ENCODE results near the gene UBAP2.
"Not testable (repeated sequence)": the region's sequence is repeated elsewhere in the genome, so short reads cannot be mapped to it uniquely, and the experiment has no call there.

UBAP2 gene

GRCh38 chr9:34046784-34047379, 1.8 kb downstream of the UBAP2 start:
- no peak for DNase-seq (ENCODE audit: low spot score)

GRCh38 chr9:34045903-34046302, 2.8 kb downstream of the UBAP2 start:
- DNase-seq (ENCODE audit: low spot score): no peak

GRCh38 chr9:34042074-34042473, 6.6 kb downstream of the UBAP2 start:
- DNase-seq (ENCODE audit: low spot score): not testable (repeated sequence)

GRCh38 chr9:34038851-34039250, 9.8 kb downstream of the UBAP2 start:
- DNase-seq (ENCODE audit: low spot score): not testable (repeated sequence)

GRCh38 chr9:34037626-34038025, 11.1 kb downstream of the UBAP2 start:
- DNase-seq (ENCODE audit: low spot score): no peak

- DNase-seq (ENCODE audit: low spot score): no peak
Measured at GRCh38 chr9:34036625-34037024, 12.1 kb downstream of the UBAP2 start.

GRCh38 chr9:34035656-34036055, 13.0 kb downstream of the UBAP2 start:
- no peak for DNase-seq (ENCODE audit: low spot score)

GRCh38 chr9:34034698-34035065, 14.0 kb downstream of the UBAP2 start:
- no peak for DNase-seq (ENCODE audit: low spot score)

GRCh38 chr9:34032631-34033030, 16.1 kb downstream of the UBAP2 start:
- DNase-seq (ENCODE audit: low spot score): no peak

GRCh38 chr9:34027845-34028574, 20.7 kb downstream of the UBAP2 start:
- DNase-seq (ENCODE audit: low spot score): no peak

GRCh38 chr9:34025811-34026210, 22.9 kb downstream of the UBAP2 start:
- no peak for DNase-seq (ENCODE audit: low spot score)

- DNase-seq (ENCODE audit: low spot score): no peak
Measured at GRCh38 chr9:34025062-34025461, 23.6 kb downstream of the UBAP2 start.

GRCh38 chr9:34024476-34024875, 24.2 kb downstream of the UBAP2 start:
- DNase-seq (ENCODE audit: low spot score): not testable (repeated sequence)

GRCh38 chr9:34016149-34016548, 32.5 kb downstream of the UBAP2 start:
- no peak for DNase-seq (ENCODE audit: low spot score)

- no peak for DNase-seq (ENCODE audit: low spot score)
Measured at GRCh38 chr9:34010979-34011378, 37.7 kb downstream of the UBAP2 start.

- DNase-seq (ENCODE audit: low spot score): no peak
Measured at GRCh38 chr9:34001951-34002350, 46.7 kb downstream of the UBAP2 start.

- DNase-seq (ENCODE audit: low spot score): no peak
Measured at GRCh38 chr9:34001298-34001697, 47.4 kb downstream of the UBAP2 start.

GRCh38 chr9:33995449-33995848, 53.2 kb downstream of the UBAP2 start:
- DNase-seq (ENCODE audit: low spot score): no peak

- DNase-seq (ENCODE audit: low spot score): no peak
Measured at GRCh38 chr9:33993104-33993503, 55.6 kb downstream of the UBAP2 start.

- DNase-seq (ENCODE audit: low spot score): no peak
Measured at GRCh38 chr9:33992632-33993031, 56.1 kb downstream of the UBAP2 start.

GRCh38 chr9:33988219-33988890, 60.3 kb downstream of the UBAP2 start:
- no peak for DNase-seq (ENCODE audit: low spot score)

- no peak for DNase-seq (ENCODE audit: low spot score)
Measured at GRCh38 chr9:33976414-33976813, 72.3 kb downstream of the UBAP2 start.

- DNase-seq (ENCODE audit: low spot score): no peak
Measured at GRCh38 chr9:33972698-33973097, 76.0 kb downstream of the UBAP2 start.
